DMS53 treated with DMSO at 0.1 percent for 48 hours (cell line): Measurements from ENCODE around the gene ANKRD44.

Experiments used
- DNase-seq: peaks from one replicate; lab custom pipeline; 2025; ENCODE audit not compliant: unreplicated experiment; lab: John Stamatoyannopoulos, UW

Gene ANKRD44

DNA sequence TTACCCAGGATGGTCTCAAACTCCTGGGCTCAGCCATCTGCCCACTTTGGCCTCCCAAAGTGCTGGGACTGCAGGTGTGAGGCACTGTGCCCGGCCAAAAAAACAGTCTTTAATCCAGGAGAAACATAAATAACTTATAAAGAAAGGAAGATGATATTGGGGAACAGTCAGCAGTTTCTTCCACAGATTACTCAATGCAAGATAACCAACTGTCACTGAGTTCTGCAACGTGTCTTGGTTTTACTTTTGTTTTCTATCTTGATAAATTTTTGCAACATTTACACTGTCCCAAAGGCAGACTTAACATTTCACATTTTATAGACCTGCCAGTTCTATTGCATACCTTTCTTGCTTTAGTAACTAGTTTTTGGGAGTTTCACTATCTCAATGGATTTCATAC lies 71.1 kb downstream of the ANKRD44 start:
- DNase-seq = no peak

DNA sequence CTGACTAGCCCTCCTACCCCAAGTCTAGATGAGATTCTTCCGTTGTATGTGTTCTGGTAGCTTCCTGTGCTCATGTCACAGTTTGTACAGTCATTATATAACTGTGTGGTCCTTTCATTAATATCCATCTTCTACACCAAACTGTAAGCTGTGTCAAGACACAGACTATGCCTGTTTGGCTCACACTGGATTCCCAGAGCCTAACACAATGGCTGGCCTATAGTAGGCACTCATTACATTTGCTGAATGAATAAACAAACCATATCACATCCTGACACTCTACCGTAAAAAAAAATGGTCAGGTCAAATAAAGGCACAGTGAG lies 72.6 kb downstream of the ANKRD44 start:
- DNase-seq = no peak

DNA sequence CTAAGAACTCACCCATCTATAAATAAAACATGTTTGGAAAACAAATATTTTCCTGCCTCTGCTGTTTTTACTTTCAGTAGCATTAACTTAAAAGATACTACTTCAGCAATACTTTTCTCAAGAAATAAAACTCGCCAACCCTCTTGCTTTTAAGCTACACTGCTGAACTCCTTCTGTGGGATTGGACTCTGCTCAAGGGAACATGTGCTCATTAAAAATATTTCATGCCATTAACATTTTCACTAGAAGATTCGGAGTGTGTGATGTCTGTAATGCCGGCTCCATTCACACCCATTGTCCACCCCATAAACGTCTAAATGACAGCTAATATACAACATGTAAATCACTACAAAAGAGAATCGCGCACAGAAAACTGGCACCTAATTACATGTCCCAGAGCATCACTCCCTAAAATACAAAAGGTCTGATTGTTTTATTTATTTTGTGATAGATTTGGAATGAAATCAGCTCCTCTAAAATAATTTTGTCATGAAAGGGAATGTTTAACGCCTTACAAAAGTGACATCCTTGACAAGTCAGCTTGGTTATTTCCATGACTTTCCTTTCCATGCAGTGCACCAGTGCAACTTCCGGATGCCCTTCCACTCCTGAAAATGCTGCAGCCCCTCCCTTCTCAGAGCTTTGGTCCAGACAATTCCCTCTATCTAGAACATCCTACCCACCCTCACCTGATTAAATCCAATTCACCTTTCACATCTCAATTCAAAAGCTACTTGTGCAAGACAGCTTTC lies 73.1 kb downstream of the ANKRD44 start:
- DNase-seq = no peak

DNA sequence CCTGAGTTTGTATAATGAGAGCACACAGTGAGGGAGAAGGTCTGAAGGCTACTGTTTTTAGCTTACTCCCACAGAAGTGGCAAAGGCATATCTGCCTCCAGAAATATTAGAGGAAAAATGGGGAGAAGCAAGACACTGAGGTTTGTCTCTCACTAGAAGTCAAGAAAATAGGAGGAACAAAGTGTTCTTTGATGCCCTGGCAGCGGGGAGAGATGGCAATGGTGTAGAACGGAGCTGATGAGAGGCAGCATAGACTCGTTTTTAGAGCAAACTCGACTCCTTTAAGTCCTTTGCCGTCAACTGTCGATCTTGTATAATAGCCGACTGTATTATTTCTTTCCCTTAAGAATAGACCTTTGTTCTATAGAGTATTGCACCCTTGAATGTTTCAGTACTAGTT lies 73.8 kb downstream of the ANKRD44 start:
- no peak for DNase-seq

DNA sequence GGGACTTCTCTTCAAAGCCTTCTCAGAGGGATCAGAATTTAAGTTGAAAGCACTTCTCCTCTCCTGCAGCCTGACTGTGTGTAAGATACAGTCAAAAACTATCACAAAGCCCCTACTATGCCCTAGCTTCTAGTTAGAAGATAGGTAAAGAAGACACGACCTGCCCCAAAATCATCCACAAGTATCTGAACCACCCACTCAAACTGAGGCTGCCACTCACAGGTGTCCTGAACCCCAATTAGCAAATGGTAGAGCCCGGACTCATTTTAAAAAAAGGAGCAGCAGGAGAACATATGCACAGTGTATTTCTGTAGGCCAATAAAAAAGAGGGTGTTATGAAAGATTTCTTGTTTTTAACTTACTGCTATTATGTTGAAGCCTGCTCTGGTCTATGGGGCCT lies 74.4 kb downstream of the ANKRD44 start:
- DNase-seq = no peak

DNA sequence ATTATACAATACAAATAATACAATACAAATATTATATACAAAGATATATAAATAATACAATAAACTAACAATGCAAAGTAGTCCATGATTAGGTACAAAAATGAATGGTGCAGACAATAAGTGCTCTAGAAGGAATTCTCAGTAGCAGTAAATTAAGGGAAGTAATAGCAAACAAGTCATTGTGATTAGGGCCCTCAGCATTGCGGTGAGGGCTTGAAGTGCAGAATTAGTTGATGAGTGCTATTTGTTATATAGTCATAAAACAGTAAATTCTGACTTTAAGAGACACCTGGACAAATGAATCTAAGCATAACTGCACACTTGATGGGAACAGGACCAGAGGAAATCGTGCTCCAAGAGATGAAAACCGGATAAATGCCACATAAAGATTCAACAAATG lies 74.9 kb downstream of the ANKRD44 start:
- DNase-seq = no peak

DNA sequence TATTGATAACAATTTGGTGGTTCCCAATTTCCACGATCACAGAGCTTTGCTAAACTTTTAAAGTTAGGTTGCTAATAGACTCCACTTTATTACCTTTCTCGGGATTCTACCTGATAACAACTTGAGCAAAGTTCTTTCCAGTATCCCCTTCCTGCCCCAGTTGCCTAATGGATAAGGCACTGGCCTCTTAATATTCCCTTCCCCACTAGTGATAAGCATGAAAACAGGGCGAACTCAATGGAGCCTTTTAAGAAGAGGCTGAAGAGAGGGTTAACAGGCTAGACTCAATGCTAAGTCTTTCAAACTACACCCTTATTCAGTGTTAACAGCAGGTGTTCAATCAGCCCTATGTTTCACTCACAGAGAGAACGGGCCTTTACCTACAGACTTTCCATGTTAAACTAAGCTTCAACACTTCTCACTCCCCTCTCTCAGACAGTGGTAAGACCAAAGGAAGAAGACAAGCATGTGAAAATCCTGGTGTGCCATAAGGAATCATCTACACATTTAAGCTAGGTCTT lies 75.8 kb downstream of the ANKRD44 start:
- no peak for DNase-seq

DNA sequence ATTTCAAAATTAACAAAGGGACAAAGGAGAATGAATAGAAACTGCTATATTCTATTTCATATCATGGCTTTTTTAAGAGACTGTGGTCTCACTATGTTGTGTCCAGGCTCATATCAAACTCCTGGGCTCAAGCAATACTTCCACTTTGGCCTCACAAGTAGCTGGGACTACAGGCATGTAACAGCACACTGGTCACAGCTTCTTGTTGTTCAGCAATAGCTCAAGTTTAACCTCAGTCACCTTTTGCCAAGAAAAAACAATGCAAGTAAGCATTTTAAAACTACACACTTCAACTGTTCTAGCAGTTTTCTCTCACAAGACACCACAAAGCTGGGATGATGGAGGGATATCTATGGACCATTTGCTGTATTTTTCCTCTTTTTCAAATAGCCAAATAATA lies 77.1 kb downstream of the ANKRD44 start:
- no peak for DNase-seq

DNA sequence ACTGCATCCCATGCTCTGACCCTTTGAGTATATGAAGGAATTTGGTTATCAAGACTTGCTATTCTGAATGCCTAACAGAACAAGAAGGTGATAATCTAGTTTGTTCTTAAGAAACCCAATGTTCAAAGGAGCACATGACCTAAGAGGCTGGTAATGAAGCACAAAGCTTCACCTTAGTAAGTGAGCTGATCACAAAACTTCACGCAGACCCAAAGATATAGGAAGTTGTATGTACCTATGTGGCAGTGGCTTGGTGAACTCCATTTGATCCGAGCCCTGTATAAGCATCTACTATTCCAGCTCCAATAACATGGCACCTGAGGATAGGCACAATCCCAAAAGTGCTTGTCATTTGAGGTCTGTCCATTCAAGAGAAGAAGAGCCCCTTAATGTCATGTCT lies 78.6 kb downstream of the ANKRD44 start:
- DNase-seq = no peak

DNA sequence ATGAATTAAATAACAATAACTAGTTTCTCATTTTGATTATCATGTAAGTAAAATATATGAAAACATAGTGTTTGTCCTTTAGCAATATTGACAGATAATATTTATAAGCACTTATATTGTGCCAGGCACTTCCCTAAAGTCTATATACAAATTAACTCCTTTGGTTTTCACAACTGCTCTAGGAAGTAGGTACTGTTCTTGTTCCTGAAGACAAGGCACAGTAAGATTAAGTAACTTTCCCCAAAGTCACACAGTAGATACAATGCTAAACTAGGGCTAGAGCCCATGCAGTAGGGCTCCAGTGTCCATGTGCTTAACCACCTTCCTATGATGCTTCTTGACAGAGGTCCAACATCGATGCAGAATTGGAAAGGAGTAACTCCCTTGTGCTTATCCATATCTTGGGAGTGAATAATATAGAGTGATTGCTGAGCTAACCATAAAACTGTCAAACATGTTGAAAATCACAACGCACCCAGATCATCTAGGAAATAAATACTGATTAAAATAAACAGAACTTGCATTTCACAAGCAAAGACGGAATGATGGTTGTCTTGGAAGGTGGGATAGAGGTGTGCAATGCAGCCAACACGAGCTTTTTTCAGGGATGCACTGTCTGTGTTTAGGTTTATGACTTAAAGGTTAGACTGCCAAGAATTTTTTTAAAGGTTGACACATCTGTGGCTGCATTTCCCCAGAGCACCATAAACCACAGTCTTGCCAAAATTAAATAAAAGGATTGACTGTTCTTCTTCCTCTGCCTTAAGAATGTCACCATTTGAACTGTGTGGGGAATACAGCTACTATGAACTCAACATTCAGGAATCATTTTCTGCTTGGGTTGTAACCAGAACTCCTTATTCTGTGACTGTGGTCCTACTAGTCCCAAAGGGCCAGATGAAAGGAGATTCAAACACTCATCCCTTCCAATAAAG lies 80.8 kb downstream of the ANKRD44 start:
- DNase-seq = no peak

DNA sequence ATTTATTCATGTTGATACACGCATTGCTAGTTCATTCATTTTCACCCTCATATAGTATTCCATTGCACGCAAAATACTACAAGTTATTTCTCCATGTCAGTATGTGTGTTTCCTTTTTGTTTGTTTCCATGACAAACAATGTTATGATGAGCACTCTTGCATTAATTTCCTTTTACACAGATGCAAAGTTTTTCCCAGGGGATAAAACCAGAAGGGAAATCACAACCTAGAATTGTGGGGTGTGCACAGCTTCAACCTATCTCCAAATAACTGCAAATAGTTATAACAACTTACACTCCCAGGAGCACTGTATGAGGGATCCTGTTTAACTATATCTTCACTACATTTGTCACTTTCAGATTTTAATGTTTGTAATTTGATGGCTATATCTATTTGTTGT lies 87.1 kb downstream of the ANKRD44 start:
- no peak for DNase-seq

DNA sequence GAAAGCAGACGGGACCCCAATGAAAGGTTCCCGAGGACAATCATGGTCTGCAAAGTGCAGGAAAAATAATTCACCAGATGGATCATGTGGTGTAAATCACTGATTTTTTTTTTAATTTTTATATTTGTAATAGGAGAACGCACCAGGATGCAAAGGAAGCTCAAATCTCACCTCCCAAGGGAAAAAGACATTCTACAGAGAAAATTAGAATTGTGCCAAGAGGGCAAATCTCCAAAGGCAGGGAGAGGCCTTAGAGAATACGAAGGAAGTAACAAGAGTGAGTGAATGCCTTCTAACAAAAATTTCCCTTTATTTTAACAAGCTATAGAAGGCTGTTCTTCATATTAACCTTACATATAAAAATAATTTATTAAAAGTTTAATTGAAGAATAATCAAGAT lies 90.9 kb downstream of the ANKRD44 start:
- no peak for DNase-seq

DNA sequence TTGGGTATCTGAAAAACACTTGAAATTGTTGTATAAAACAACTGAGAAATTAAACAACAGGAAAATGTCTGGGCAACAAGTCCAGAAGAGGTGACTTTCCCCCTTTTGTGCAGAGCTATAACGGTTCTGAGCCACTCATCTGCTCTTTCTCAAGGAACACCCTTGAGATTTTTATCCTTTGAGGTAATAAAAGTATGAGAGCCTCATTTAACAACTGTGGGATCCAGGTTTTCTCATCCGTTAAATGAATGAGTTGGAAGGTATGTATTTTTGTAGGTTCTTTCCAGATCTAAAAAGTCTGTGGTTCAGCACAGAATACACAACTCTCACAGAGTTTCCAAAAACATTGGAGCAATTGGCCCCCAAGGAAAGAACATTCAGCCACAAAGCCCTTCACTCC lies 93.0 kb downstream of the ANKRD44 start:
- DNase-seq = no peak

DNA sequence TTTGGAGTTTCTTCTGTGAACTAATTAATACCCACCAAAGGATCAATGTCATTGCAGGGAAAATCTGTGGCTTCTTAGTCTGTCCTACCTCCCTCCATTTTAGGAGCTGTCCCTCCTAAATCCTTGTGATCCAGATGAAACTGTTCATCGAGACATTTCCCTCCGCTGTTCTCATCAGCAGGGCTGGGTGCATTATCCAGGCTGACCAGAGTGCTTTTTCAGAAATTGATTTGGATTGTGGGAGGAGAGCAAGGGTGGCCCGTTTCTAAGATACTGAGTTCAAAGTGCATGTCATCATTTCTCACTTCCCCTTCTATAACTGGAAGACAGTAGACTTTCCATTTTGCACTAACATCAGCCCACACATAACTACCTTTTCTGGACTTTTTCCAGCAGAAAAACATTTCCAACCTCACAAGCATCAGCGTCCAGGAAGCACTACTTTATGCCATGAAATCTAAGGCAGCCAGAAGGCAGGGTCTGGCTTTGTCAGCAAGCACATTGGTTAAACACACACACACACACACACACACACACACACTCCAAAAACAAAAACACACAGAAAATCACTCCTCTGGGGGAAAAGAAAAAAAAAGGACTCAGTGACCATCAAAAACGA lies 94.1 kb downstream of the ANKRD44 start:
- peak; percentile 35 for DNase-seq

DNA sequence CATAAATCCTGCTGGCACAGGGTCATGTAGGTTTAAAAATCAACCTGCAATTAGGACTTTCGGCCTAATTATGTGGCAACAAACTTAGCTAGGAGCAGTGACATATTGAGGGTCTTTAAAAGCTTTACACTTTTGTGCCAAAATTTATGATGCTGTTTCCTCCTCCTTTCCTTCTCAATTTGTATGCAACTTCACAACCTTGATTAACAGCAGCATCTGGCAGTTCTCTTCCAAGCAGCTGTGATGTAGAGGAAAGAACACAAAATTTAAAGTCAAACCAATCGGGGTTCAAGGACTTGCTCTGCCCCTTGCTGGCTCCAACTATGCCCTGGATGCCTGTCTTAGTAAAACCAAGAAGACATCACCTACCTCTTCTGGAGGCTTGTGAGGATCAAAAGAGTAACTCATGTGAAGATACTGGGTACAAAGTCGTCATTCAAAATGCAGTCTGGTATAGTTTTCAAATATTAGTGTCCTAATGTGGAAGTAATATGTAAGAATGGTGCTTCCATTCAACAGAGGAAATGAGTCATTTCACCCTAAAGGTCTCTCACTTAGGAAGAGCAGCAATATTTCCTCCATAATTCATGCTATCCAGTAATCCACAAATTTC lies 94.7 kb downstream of the ANKRD44 start:
- no peak for DNase-seq

DNA sequence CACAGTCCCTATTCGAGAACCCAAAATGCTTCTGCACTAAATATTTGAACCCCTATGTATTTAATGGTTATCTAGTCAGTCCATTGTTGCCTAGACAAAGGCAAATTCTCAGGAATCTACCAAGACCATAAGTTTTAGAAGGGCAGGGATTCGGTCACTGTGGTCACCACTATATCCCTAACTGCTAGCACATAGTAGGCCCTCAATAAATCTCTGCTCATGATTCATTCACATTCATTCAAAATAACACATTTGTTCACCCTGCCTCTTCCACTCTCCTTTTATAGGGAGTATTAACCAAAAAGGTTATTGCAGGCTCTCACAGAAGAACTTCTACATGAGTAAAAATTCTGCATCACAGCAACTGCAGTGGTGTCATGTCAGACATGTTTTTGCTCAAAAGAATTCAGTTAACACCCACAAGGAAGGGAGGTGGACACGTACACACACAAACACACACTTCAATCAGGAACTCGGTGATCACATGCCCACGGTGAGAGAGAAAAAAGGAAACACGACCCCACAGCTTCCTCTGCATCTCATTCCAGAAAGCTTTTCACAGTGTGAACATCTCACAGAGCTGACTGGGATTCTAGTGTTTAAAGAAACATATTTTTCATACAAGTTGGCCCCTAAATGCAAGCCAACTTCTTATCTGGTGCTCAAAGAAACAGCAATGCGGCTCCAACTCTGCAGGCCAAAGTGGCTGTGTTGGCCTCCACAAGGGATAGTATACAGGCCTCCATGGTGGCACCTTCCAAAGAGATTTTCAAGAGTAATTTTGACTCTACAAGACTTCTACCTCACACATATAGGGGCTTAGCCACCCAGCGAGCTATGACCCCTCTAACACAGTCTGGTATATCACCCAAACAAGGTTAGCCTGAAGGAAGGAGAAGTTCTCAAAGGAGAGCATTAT lies 98.0 kb downstream of the ANKRD44 start:
- no peak for DNase-seq

DNA sequence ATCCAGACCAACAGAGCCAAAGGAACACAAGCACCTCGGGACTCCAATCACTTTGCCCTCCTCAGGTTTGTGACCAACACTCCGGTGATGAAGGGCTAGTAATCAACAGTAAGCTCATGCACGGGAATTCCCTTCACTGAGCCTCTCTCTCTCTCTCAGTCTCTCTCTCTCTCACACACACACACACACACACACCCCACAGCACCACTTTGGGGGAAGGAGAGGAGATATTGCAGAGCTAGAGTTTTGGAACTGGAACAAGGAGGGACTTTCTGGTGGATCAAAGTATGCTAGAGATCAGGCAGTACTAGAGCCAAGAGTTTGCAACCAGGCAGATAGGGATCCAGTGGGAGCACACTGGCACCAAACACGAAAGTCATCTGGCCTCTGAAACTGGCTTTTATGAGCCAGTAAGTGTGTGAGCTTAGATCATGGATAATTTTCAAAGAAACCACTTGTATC lies 98.7 kb downstream of the ANKRD44 start:
- DNase-seq = no peak

DNA sequence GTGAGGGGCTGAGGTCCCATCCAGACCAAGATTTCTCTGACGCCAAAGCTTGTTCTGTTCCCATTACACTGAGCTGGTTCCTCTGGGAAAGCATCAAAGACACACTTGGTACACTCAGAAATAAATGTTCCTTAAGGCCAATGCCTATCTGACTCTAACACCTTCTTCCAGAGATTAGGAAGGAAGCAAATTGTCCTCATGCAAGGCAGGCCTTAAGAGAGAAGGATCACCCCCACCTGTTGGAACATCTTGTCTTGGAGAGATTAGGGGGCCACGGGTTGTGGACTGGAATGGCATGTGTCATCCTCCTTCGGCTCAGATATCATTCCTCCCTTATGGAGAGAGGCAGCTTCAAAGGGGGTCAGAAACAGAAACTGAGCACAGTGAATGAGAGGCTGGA lies 100.2 kb downstream of the ANKRD44 start:
- DNase-seq = no peak

DNA sequence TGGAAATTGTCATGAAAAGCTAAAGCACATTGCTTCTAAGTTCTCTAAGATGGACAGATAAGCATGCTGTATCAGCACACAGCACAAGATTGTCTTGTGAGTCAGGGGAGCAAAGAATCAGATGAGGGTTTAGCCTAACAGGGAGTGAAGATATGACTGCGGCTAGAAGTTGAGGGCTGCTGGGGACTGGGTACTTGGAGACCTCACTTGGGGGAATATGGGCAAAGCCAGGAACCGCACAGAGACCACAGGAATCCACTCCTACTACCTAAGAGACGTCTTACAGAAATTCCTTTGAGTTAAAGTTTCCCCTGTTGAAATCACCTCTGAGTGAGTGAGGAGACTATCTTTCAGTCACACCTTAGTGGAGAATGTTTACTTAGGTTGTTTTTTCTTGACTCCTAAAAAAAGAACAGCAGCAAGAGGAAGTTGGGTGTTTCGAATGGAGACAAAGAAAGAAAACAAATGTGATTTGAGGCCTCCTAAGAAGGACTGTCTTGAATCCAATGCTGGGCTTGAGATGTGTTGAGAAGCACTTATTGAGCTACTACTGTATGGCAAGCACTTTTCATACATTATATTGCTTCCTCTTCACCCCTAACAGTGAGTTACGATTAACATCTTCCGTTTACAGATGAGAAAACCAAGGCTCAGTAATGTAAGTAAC lies 100.7 kb downstream of the ANKRD44 start:
- no peak for DNase-seq

DNA sequence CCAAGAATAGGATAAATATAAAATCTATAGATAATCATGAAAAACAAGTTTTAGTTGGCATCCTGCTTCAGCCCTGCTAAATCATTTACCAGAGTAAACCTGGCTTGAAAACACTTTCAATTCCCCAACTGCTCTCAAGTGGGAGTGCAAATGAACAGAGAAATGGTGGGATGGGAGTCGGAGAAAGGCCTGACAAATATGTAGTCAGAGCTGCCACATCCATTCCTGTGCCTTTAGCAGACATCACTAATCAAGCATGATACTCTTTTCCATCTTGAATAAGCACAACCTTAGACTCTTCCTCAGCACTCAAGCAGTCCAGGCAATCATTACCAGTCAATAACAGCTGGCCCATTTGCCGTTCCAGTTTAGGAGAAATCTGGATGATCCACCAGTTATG lies 101.3 kb downstream of the ANKRD44 start:
- no peak for DNase-seq
